PC-3 (cell line): Measurements from ENCODE around the gene DIP2A. TPM values are rescaled to one million over a fixed set of nuclear protein-coding genes. Genes with fewer than 3 reads are reported as not detected.

ENCODE experiments used
- ATAC-seq: fragments of 200-7000 bp; cut with Tn5 transposase; 2 replicates; pipeline ENCODE4 v1.9.1; 2020; ENCODE audit warnings: mild to moderate bottlenecking, moderate library complexity
- BruUV-seq: library from RNA; stranded (reverse); fragments of 400-500 nt; replicated peaks from 2 replicates; lab custom pipeline; 2021; lab: Mats Ljungman, UMichigan
- CTCF ChIA-PET: fragments of 300-600 bp; sonication (Branson Sonifier 250); formaldehyde crosslinking; loops from one replicate; lab custom pipeline; 2022; ENCODE audit warnings: antibody characterized with exemption; lab: Charles Lee
- POLR2A ChIA-PET: fragments of 300-600 bp; sonication (Branson Sonifier 250); formaldehyde crosslinking; loops from one replicate; lab custom pipeline; 2022; ENCODE audit warnings: antibody characterized with exemption; ENCODE audit not compliant: unreplicated experiment; lab: Charles Lee
- DNase-seq: peaks from one replicate; pipeline ENCODE4 v3.0.0-alpha.2; 2015
- H2AFZ ChIP-seq: fragments of 300-600 bp; sonication (generic); 2 replicates; pipeline ENCODE4 v1.6.0; 2016; ENCODE audit warnings: antibody characterized with exemption, low read length
- H3F3A ChIP-seq: fragments of 300-600 bp; sonication (generic); one replicate; pipeline ENCODE4 v1.6.0; 2017; ENCODE audit warnings: antibody characterized with exemption, low read length, control low read depth, mild to moderate bottlenecking; ENCODE audit not compliant: unreplicated experiment
- H3K27ac ChIP-seq: fragments of 300-600 bp; sonication (generic); 2 replicates; pipeline ENCODE4 v1.5.1; 2016; ENCODE audit warnings: mild to moderate bottlenecking, low read length
- H3K27me3 ChIP-seq: fragments of 300-600 bp; sonication (generic); 2 replicates; pipeline ENCODE4 v1.6.1; 2016; ENCODE audit warnings: low read length, mixed read lengths
- H3K36me3 ChIP-seq: fragments of 300-600 bp; sonication (generic); 2 replicates; pipeline ENCODE4 v1.6.1; 2016; ENCODE audit warnings: low read depth, mixed run types, low read length, mixed read lengths
- H3K4me1 ChIP-seq: fragments of 300-600 bp; sonication (generic); 2 replicates; pipeline ENCODE4 v1.5.1; 2016; ENCODE audit warnings: low read length; ENCODE audit not compliant: insufficient read depth
- H3K4me2 ChIP-seq: fragments of 300-600 bp; sonication (generic); 2 replicates; pipeline ENCODE4 v1.6.0; 2016; ENCODE audit warnings: low read length
- H3K4me3 ChIP-seq: fragments of 300-600 bp; sonication (generic); 2 replicates; pipeline ENCODE4 v1.5.1; 2016; ENCODE audit warnings: mild to moderate bottlenecking, low read length, mixed read lengths
- H3K79me2 ChIP-seq: fragments of 300-600 bp; sonication (generic); 2 replicates; pipeline ENCODE4 v1.6.1; 2017; ENCODE audit warnings: low read length, mixed read lengths
- H3K9ac ChIP-seq: fragments of 300-600 bp; sonication (generic); 2 replicates; pipeline ENCODE4 v1.6.0; 2016; ENCODE audit warnings: mild to moderate bottlenecking, low read length
- H3K9me2 ChIP-seq: fragments of 300-600 bp; sonication (generic); replicated peaks from 2 replicates; pipeline ENCODE4 v1.6.1; 2016; ENCODE audit warnings: mixed run types, low read length, mixed read lengths
- H3K9me3 ChIP-seq: fragments of 300-600 bp; sonication (generic); 2 replicates; pipeline ENCODE4 v1.6.1; 2016; ENCODE audit warnings: low read length, mixed read lengths
- H4K20me1 ChIP-seq: fragments of 300-600 bp; sonication (generic); 2 replicates; pipeline ENCODE4 v1.6.1; 2016; ENCODE audit warnings: low read length, mixed read lengths
- CTCF ChIP-seq: fragments of 300-600 bp; sonication (generic); conservative IDR thresholded peaks from 2 replicates; pipeline ENCODE4 v1.5.1; 2017; ENCODE audit warnings: antibody characterized with exemption, low read depth, mild to moderate bottlenecking, low read length
- EZH2 ChIP-seq: fragments of 300-600 bp; sonication (generic); IDR thresholded peaks from one replicate; pipeline ENCODE4 v1.6.1; 2017; ENCODE audit warnings: antibody characterized with exemption, mild to moderate bottlenecking, low read length; ENCODE audit not compliant: unreplicated experiment
- EZH2phosphoT487 ChIP-seq: fragments of 300-600 bp; sonication (generic); IDR thresholded peaks from 2 replicates; pipeline ENCODE4 v1.6.1; 2018; ENCODE audit warnings: mild to moderate bottlenecking, antibody characterized with exemption, low read length, borderline replicate concordance
- intact Hi-C: fragments of 100-400 bp; cut with micrococcal nuclease; formaldehyde crosslinking; loops from 2 replicates; pipeline ENCODE4 v1.9.0; 2023
- total RNA-seq: library from RNA; depleted of rRNA; stranded (reverse); fragments of >200 nt; gene quantifications from 2 replicates; pipeline ENCODE4 v1.2.3, GENCODE V29; 2014

Gene DIP2A
- total RNA-seq, 1 experiment from 2014 or later = 23.7 TPM

GRCh38 chr21:46435786-46436227 is 22.9 kb upstream of the DIP2A start:
- Histone ChIP-seq H3K4me1 (no peaks in the 10 kb centered on the region), H4K20me1 (no peaks in the 10 kb centered on the region), H3K27ac (no peak overlapping the region), H3F3A (no peaks in the 10 kb centered on the region), H3K4me3 (no peak overlapping the region), H3K79me2 (no peaks in the 10 kb centered on the region), H3K9me2 (no peaks in the 10 kb centered on the region), H3K36me3 (peaks cover 40% of the 10 kb centered on the region), H3K27me3 (no peaks in the 10 kb centered on the region), H3K4me2 (no peak overlapping the region), H2AFZ (no peak overlapping the region), H3K9me3 (no peaks in the 10 kb centered on the region), H3K9ac (no peak overlapping the region)
- POLR2A ChIA-PET = no interaction called here
- CTCF ChIA-PET = no interaction called here
- TF ChIP-seq CTCF (no peak), EZH2 (no peak), EZH2phosphoT487 (no peak)
- intact Hi-C loops = no loop called here
- no TSS peak for BruUV-seq
- ATAC-seq (no peak), DNase-seq (no peak)

DNA sequence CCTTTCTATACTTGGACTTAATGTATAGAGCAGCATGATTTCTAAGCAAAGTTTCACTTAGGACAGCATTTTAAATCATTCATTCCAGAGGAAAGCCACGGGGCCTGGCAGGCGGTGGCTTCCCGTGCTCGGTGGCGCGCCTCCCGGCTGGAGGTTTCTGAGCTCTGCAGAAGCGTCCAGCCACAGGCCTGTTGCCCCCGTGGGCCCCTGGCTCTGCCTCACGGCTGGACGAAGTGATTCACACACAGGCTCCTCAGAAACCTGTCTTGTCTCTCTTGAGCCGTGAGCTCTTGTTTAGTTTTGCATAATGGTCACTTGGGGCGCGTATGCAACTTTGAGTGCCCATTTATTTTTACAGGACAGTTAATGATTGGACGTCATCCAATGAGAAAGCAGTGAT is 22.1 kb upstream of the DIP2A start:
- intact Hi-C loops = no loop called here
- Histone ChIP-seq H3K4me2 (no peak overlapping the region), H3K27ac (no peak overlapping the region), H3K9ac (no peak overlapping the region), H3K27me3 (no peaks in the 10 kb centered on the region), H3F3A (no peaks in the 10 kb centered on the region), H4K20me1 (no peaks in the 10 kb centered on the region), H3K4me1 (no peaks in the 10 kb centered on the region), H3K36me3 (peaks cover 39% of the 10 kb centered on the region), H3K4me3 (no peak overlapping the region), H3K9me2 (no peaks in the 10 kb centered on the region), H3K79me2 (no peaks in the 10 kb centered on the region), H2AFZ (no peak overlapping the region), H3K9me3 (no peaks in the 10 kb centered on the region)
- ChIA-PET CTCF (no interaction called here), POLR2A (interaction anchor here (0.6 kb wide), 1 partner anchor 203 kb away, joined by 5 read pairs; no protein-coding TSS in a partner anchor)
- TF ChIP-seq EZH2phosphoT487 (no peak), CTCF (no peak), EZH2 (no peak)
- no peak for DNase-seq
- no TSS peak for BruUV-seq
- no peak for ATAC-seq

- intact Hi-C loops = no loop called here
- H4K20me1 ChIP-seq = no peaks in the 10 kb centered on the region
- no peaks in the 10 kb centered on the region for H3K9me3 ChIP-seq
- no peaks in the 10 kb centered on the region for H3K9me2 ChIP-seq
- no peaks in the 10 kb centered on the region for H3K4me1 ChIP-seq
- TF ChIP-seq EZH2phosphoT487 = no peak
- TF ChIP-seq EZH2 = no peak
- no peak for TF ChIP-seq CTCF
- no peaks in the 10 kb centered on the region for H3K27me3 ChIP-seq
- no TSS peak for BruUV-seq
- no peak overlapping the region for H3K27ac ChIP-seq
- no peak overlapping the region for H3K4me3 ChIP-seq
- H2AFZ ChIP-seq = no peak overlapping the region
- H3K36me3 ChIP-seq = peaks cover 42% of the 10 kb centered on the region
- no peak overlapping the region for H3K9ac ChIP-seq
- DNase-seq (no peak), ATAC-seq (no peak)
- H3K4me2 ChIP-seq = no peak overlapping the region
- ChIA-PET POLR2A (no interaction called here), CTCF (no interaction called here)
- H3K79me2 ChIP-seq = no peaks in the 10 kb centered on the region
- H3F3A ChIP-seq = no peaks in the 10 kb centered on the region
Observed at GRCh38 chr21:46437096-46437498, 21.6 kb upstream of the DIP2A start.
